Tibial artery (tissue), 4 donors: Measurements from ENCODE around the gene PPOX.

Experiments used
- DNase-seq, 2 donors: peaks; one replicate each; pipeline ENCODE4 v3.0.0-alpha.2; 2019
- H3K27ac ChIP-seq, 2 donors: fragments of 200-600 bp; sonication (generic) in 1 of 2; 1 replicate in 1 of 2; 2 replicates in 1 of 2; pipeline ENCODE4 v1.5.1; 2018 to 2019; ENCODE audit warnings: mild to moderate bottlenecking in 1 of 2
- H3K27me3 ChIP-seq, 2 donors: fragments of 200-600 bp; sonication (generic) in 1 of 2; one replicate each; pipeline versions ENCODE4 v1.5.1 to v1.6.0; 2016 to 2019
- H3K36me3 ChIP-seq, 3 donors: fragments of 200-600 bp; sonication (generic) in 2 of 3; one replicate each; pipeline ENCODE4 v1.5.1; 2016 to 2019; ENCODE audit warnings: mild to moderate bottlenecking in 2 of 3
- H3K4me1 ChIP-seq, 4 donors: fragments of 200-600 bp; sonication (generic) in 2 of 4; 1 replicate in 3 of 4; 2 replicates in 1 of 4; pipeline ENCODE4 v1.5.1; 2016 to 2019
- H3K4me3 ChIP-seq, 2 donors: fragments of 200-600 bp; sonication (generic) in 1 of 2; 1 replicate in 1 of 2; 2 replicates in 1 of 2; pipeline ENCODE4 v1.5.1; 2018 to 2019; ENCODE audit warnings: mild to moderate bottlenecking in 2 of 2
- H3K9me3 ChIP-seq, 3 donors: fragments of 200-600 bp; sonication (generic) in 1 of 3; one replicate each; pipeline ENCODE4 v1.5.1; 2016 to 2019
- intact Hi-C: fragments of 100-400 bp; cut with DNase I; formaldehyde crosslinking; loops from one replicate; pipeline ENCODE4 v1.15.0; 2023; ENCODE audit warnings: low total_unique reads
- TF ChIP-seq, protein P1 (sequence below), 2 experiments: fragments of 200-600 bp in 1 of 2; fragments of 450-650 bp in 1 of 2; IDR thresholded peaks; one replicate each; pipeline ENCODE4 v1.5.1; 2017 to 2019; ENCODE audit warnings: antibody characterized with exemption in 2 of 2, mild to moderate bottlenecking in 1 of 2, moderate library complexity in 1 of 2

The PPOX gene

DNA sequence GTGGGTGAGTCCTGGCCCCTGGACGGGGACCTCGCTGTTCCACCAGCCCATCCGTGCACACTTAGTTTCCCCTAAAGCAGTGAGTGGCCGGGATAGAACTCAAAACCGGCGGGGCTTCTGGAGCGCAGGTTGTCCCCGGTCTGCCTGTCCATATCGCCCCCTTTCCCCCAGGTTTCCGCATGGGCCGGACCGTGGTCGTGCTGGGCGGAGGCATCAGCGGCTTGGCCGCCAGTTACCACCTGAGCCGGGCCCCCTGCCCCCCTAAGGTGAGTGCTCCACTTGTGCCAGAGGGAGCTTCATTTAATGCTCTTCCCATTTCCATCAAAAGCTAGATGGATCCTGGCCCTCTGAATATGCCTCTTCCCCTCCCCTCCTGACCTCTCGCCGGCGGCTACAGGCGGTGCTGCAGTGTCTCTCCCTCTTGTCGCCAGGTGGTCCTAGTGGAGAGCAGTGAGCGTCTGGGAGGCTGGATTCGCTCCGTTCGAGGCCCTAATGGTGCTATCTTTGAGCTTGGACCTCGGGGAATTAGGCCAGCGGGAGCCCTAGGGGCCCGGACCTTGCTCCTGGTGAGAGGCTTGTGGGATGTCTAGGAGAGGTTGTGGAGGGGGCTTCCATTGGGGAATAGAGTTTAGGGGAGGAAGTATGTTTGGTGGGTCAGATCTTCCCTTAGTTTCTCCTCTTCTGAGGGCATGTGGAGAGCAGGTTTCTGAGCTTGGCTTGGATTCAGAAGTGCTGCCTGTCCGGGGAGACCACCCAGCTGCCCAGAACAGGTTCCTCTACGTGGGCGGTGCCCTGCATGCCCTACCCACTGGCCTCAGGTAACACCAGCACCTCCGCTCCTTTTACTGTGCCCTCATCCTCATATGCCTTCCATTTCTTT lies 683 bp downstream of the PPOX start:
- peak overlapping the region; percentile 75 to 82 for H3K4me3 ChIP-seq
- no peak for DNase-seq
- H3K27me3 ChIP-seq: no peaks in the 10 kb centered on the region
- intact Hi-C loops: no loop called here
- H3K27ac ChIP-seq: peak overlapping the region; percentile 93 to 95
- H3K9me3 ChIP-seq: no peaks in the 10 kb centered on the region
- peaks cover 8 to 68% (median 34%) of the 10 kb centered on the region in 3 donors for H3K36me3 ChIP-seq
- peaks cover 0 to 31% (median 19%) of the 10 kb centered on the region in 4 donors for H3K4me1 ChIP-seq
- TF ChIP-seq, protein P1, sequence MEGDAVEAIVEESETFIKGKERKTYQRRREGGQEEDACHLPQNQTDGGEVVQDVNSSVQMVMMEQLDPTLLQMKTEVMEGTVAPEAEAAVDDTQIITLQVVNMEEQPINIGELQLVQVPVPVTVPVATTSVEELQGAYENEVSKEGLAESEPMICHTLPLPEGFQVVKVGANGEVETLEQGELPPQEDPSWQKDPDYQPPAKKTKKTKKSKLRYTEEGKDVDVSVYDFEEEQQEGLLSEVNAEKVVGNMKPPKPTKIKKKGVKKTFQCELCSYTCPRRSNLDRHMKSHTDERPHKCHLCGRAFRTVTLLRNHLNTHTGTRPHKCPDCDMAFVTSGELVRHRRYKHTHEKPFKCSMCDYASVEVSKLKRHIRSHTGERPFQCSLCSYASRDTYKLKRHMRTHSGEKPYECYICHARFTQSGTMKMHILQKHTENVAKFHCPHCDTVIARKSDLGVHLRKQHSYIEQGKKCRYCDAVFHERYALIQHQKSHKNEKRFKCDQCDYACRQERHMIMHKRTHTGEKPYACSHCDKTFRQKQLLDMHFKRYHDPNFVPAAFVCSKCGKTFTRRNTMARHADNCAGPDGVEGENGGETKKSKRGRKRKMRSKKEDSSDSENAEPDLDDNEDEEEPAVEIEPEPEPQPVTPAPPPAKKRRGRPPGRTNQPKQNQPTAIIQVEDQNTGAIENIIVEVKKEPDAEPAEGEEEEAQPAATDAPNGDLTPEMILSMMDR (IDR thresholded peaks at IDR 0.05): no peak

DNA sequence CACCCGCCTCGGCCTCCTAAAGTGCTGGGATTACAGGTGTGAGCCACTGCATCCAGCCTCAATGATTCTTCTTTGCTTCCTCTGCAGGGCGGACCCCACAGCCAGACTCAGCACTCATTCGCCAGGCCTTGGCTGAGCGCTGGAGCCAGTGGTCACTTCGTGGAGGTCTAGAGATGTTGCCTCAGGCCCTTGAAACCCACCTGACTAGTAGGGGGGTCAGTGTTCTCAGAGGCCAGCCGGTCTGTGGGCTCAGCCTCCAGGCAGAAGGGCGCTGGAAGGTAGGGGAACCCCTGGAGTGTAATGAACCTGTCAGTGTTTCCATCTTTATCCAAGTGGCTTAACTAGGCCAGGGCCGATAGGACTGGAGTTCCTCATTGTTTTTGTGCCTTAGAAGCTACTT lies 2.7 kb downstream of the PPOX start:
- peaks cover 15 to 66% (median 40%) of the 10 kb centered on the region in 3 donors for H3K36me3 ChIP-seq
- H3K27ac ChIP-seq: no peak overlapping the region
- intact Hi-C loops: no loop called here
- H3K4me1 ChIP-seq: peaks cover 0 to 45% (median 32%) of the 10 kb centered on the region in 4 donors
- H3K9me3 ChIP-seq: no peaks in the 10 kb centered on the region
- TF ChIP-seq, protein P1 (IDR thresholded peaks at IDR 0.05): no peak
- no peaks in the 10 kb centered on the region for H3K27me3 ChIP-seq
- DNase-seq: no peak
- H3K4me3 ChIP-seq: no peak overlapping the region

DNA sequence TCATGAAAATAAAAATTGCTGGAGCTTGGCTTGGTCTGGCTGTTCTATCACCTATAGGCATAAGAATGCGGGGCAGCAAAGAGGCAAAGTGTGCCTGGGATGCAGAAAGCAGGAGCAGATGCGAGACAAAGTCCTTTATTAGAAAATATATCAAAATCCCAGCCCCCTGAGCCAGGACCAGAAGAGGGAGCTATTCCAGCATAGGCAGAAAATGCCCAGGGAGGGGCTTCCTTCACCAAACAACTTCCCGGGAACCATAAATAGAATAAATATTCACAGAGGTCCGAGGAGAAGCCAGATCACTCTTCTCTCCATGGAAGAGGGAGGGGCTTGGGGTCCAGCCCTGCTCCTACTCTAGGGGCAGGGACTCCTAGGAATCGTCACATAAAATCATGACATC lies 5.0 kb downstream of the PPOX start:
- Histone ChIP-seq H3K4me3 (no peak overlapping the region), H3K27me3 (no peaks in the 10 kb centered on the region), H3K9me3 (no peaks in the 10 kb centered on the region), H3K27ac (no peak overlapping the region), H3K36me3 (peaks cover 20 to 75% (median 40%) of the 10 kb centered on the region in 3 donors), H3K4me1 (peaks cover 0 to 42% (median 31%) of the 10 kb centered on the region in 4 donors)
- intact Hi-C loops: no loop called here
- TF ChIP-seq, protein P1 (IDR thresholded peaks at IDR 0.05): no peak
- no peak for DNase-seq

DNA sequence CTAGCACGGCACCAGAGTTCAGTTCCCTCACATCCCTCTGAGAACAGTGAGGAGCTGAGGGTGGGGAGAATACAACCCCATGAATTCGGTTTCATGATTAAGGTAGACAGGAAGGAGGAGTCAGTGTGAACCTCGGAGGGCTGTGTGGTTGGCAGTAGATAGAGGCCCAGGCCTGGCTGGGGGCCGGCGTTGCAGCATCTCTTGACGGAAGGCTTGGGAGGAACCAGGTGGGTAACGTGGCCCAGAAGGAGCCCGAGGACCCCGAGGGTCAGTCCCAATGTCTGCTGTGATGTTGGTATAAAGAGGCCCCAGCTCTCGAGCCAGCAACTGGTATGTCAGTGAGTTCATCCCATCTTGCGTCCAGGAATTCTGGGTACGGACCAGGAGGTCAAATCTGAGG lies 5.5 kb downstream of the PPOX start:
- Histone ChIP-seq H3K27ac (no peak overlapping the region), H3K4me1 (peaks cover 0 to 47% (median 35%) of the 10 kb centered on the region in 4 donors)
- intact Hi-C loops: no loop called here

DNA sequence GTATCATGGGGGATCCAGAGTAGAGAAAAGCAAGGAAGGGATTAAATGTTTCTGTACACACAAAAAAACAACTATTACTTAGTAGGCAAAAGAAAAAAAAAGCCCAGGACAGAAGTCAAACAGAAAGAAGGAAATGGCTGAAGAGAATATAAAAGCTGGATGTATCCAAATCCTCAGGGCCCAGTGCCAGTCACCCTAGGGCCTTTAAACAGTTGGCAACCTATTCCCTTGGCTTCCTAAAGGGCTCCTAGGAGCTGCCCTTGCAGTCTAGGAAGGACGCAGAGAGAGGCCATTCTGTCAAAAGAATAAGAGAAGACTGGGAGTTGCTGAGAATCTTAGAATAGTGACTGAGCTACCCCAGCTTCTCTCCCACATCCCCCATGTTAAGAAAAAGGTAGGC lies 6.1 kb downstream of the PPOX start:
- peaks cover 0 to 42% (median 31%) of the 10 kb centered on the region in 4 donors for H3K4me1 ChIP-seq
- peaks cover 20 to 75% (median 40%) of the 10 kb centered on the region in 3 donors for H3K36me3 ChIP-seq
- TF ChIP-seq, protein P1 (IDR thresholded peaks at IDR 0.05): no peak
- H3K9me3 ChIP-seq: no peaks in the 10 kb centered on the region
- intact Hi-C loops: no loop called here
- no peak for DNase-seq
- no peak overlapping the region for H3K4me3 ChIP-seq
- H3K27me3 ChIP-seq: no peaks in the 10 kb centered on the region
- peak overlapping the region in 1 of 2 donors; percentile 47 for H3K27ac ChIP-seq

More for the DNA sequence above, 5.5 kb downstream of the PPOX start:
- H3K36me3 ChIP-seq: peaks cover 20 to 75% (median 40%) of the 10 kb centered on the region in 3 donors
- H3K4me3 ChIP-seq: no peak overlapping the region
- H3K27me3 ChIP-seq: no peaks in the 10 kb centered on the region
- DNase-seq: no peak
- H3K9me3 ChIP-seq: no peaks in the 10 kb centered on the region
- TF ChIP-seq, protein P1 (IDR thresholded peaks at IDR 0.05): no peak
